K562 (cell line): ENCODE data around the gene TNIP1. TPM values are rescaled to one million over a fixed set of nuclear protein-coding genes. Genes with fewer than 3 reads are reported as not detected.

Experiments
- ATAC-seq: fragments of 200-7000 bp; cut with Tn5 transposase; 3 replicates; pipeline ENCODE4 v1.9.1; 2020; ENCODE audit warnings: moderate library complexity
- BruUV-seq: library from RNA; stranded (reverse); fragments of 400-500 nt; replicated peaks from 2 replicates; lab custom pipeline; 2021; lab: Mats Ljungman, UMichigan
- CTCF ChIA-PET: fragments of 300-600 bp; formaldehyde crosslinking; extraction: SDS; loops from one replicate; lab custom pipeline; 2021; ENCODE audit warnings: low intra/inter-chr PET ratio; lab: Yijun Ruan, JAX
- POLR2A ChIA-PET: fragments of 300-600, 350-650 bp; sonication (Branson Sonifier 250); formaldehyde crosslinking; extraction: SDS; loops from one replicate; lab custom pipeline; 2021; ENCODE audit warnings: antibody characterized with exemption, inconsistent platforms; lab: Yijun Ruan, JAX
- DNase-seq, 4 experiments: peaks; one replicate each; pipeline versions ENCODE4 v3.0.0 to v3.0.0-alpha.2; 2011 to 2018; ENCODE audit warnings: low spot score in 3 of 4, mixed read lengths in 3 of 4; ENCODE audit errors: extremely low read depth in 1 of 4
- FAIRE-seq: peaks from 2 replicates; lab custom pipeline; 2011; peaks lifted over from hg19 to GRCh38; lab: Jason Lieb, UNC
- H2AFZ ChIP-seq: 2 replicates; pipeline ENCODE4 v1.6.0; 2011; ENCODE audit warnings: low read depth, low read length, control low read depth, inconsistent platforms
- H3K27ac ChIP-seq: fragments of 200-600 bp; 3 replicates; pipeline ENCODE4 v1.8.0; 2011; ENCODE audit warnings: low read depth, mild to moderate bottlenecking, control low read depth, inconsistent platforms, low read length, moderate library complexity, mixed read lengths; ENCODE audit errors: extremely low read depth
- H3K27me3 ChIP-seq, 2 experiments: fragments of 300-600 bp in 1 of 2; 2 replicates in 1 of 2; 3 replicates in 1 of 2; pipeline versions ENCODE4 v1.6.0 to v1.8.0; 2011; ENCODE audit warnings: inconsistent platforms in 2 of 2, low read length in 2 of 2, mild to moderate bottlenecking in 1 of 2, mixed read lengths in 1 of 2, moderate library complexity in 1 of 2; ENCODE audit not compliant: control insufficient read depth in 2 of 2, insufficient read depth in 2 of 2
- H3K36me3 ChIP-seq: fragments of 300-600 bp; 3 replicates; pipeline ENCODE4 v1.8.0; 2011; ENCODE audit warnings: mild to moderate bottlenecking, low read length, inconsistent platforms; ENCODE audit not compliant: control insufficient read depth, insufficient read depth
- H3K4me1 ChIP-seq, 2 experiments: fragments of 200-600 bp in 1 of 2; replicated peaks in 1 of 2; 2 replicates in 1 of 2; 3 replicates in 1 of 2; pipeline versions ENCODE4 v1.5.1 to v1.8.0; 2011; ENCODE audit warnings: inconsistent platforms in 2 of 2, low read length in 2 of 2, mild to moderate bottlenecking in 1 of 2, mixed read lengths in 1 of 2, moderate library complexity in 1 of 2; ENCODE audit not compliant: control insufficient read depth in 2 of 2, insufficient read depth in 2 of 2
- H3K4me2 ChIP-seq: 2 replicates; pipeline ENCODE4 v1.6.1; 2011; ENCODE audit warnings: low read length, control low read depth, inconsistent platforms, mixed read lengths; ENCODE audit not compliant: insufficient read depth
- H3K4me3 ChIP-seq: fragments of 200-600 bp; sonication (generic), shearing (Covaris generic); 2 replicates; pipeline ENCODE4 v1.5.1; 2016; ENCODE audit warnings: control low read depth, inconsistent platforms
- H3K79me2 ChIP-seq: fragments of 200-600 bp; 3 replicates; pipeline ENCODE4 v1.8.0; 2011; ENCODE audit warnings: low read length, inconsistent platforms; ENCODE audit not compliant: control insufficient read depth, insufficient read depth
- H3K9ac ChIP-seq, 2 experiments: 2 replicates each; pipeline versions ENCODE4 v1.6.0 to v1.6.1; 2011; ENCODE audit warnings: low read depth in 2 of 2, low read length in 2 of 2, control low read depth in 1 of 2, inconsistent platforms in 1 of 2, mild to moderate bottlenecking in 1 of 2, mixed read lengths in 1 of 2; ENCODE audit not compliant: insufficient read depth in 1 of 2
- H3K9me1 ChIP-seq: one replicate; pipeline ENCODE4 v1.6.0; 2011; ENCODE audit warnings: inconsistent platforms, mild to moderate bottlenecking, low read length, moderate library complexity; ENCODE audit not compliant: control insufficient read depth, insufficient read depth
- H3K9me3 ChIP-seq: replicated peaks from 2 replicates; pipeline ENCODE4 v1.5.1; 2011; ENCODE audit warnings: low read depth, low read length, inconsistent platforms; ENCODE audit not compliant: control insufficient read depth, insufficient read depth
- H4K20me1 ChIP-seq: replicated peaks from 2 replicates; pipeline ENCODE4 v1.6.1; 2011; ENCODE audit warnings: low read length, inconsistent platforms, mixed read lengths; ENCODE audit not compliant: control insufficient read depth, insufficient read depth
- NKRF ChIP-seq: fragments of 450-650 bp; IDR thresholded peaks from 2 replicates; pipeline ENCODE4 v1.6.1; 2016; ENCODE audit warnings: borderline replicate concordance
- RCOR1 ChIP-seq, 2 experiments: IDR thresholded peaks; 2 replicates each; pipeline ENCODE4 v1.6.1; 2012; ENCODE audit warnings: low read depth in 2 of 2, low read length in 2 of 2, borderline replicate concordance in 1 of 2, improper control_type of control experiment in 1 of 2
- SRSF7 ChIP-seq: fragments of 200-400 bp; formaldehyde crosslinking; optimal IDR thresholded peaks from 2 replicates; pipeline ENCODE3; 2017; ENCODE audit warnings: mild to moderate bottlenecking, low read depth, low read length
- TEAD2 ChIP-seq: fragments of 450-650 bp; IDR thresholded peaks from 2 replicates; pipeline ENCODE4 v1.6.1; 2016; ENCODE audit warnings: missing genetic modification characterization, control low read depth, missing compliant biosample characterization
- ZNF780A ChIP-seq: fragments of 250-450 bp; sonication (Bioruptor Pico); IDR thresholded peaks from 2 replicates; pipeline ENCODE4 v1.5.0; 2021; ENCODE audit warnings: mild to moderate bottlenecking
- WGBS: fragments of 100-300 bp; shearing (Covaris generic); methylation state at CpG from one replicate; pipeline ENCODE4 v1.1.6; 2016; ENCODE audit warnings: low coverage, mixed read lengths; ENCODE audit not compliant: insufficient coverage; ENCODE audit errors: missing lambda C conversion rate; 5-methylcytosine and 5-hydroxymethylcytosine counted together
- in situ Hi-C: fragments of 300-500 bp; cut with MboI; formaldehyde crosslinking; loops from 4 replicates; pipeline ENCODE4 v1.15.0; 2018; ENCODE audit warnings: inconsistent platforms, mixed read lengths
- intact Hi-C: fragments of 100-400 bp; cut with micrococcal nuclease; formaldehyde crosslinking; loops from 2 replicates; pipeline ENCODE4 v1.14.2; 2022
- polyA plus RNA-seq, 8 experiments: library from polyadenylated mRNA; depleted of rRNA in 4 of 8; stranded (reverse) in 5 of 8; unstranded in 3 of 8; fragments of >200 nt; fragmentation: Nextera tagmentation in 2 of 8; fragmentation: Illumina TruSeq in 1 of 8; extraction: Ambion mirVana in 2 of 8; extraction: Trizol in 1 of 8; gene quantifications; 2 replicates each; pipeline versions ENCODE4 v1.2.1 to v1.2.3, GENCODE V29; 2011 to 2014; ENCODE audit warnings: inconsistent platforms in 1 of 8, missing spikeins in 1 of 8
- total RNA-seq, 7 experiments: library from RNA; depleted of rRNA in 6 of 7; stranded (reverse); fragments of >200 nt in 6 of 7; fragmentation: Illumina TruSeq in 2 of 7; extraction: Trizol in 2 of 7; gene quantifications; 2 replicates each; pipeline versions ENCODE4 v1.2.1 to v1.2.3, GENCODE V29; 2011 to 2021; ENCODE audit warnings: low replicate concordance in 1 of 7
- TF ChIP-seq, protein P1 (sequence below): sonication (generic); formaldehyde crosslinking; IDR thresholded peaks from 2 replicates; pipeline ENCODE4 v1.8.1; 2023; ENCODE audit warnings: mild to moderate bottlenecking, missing genetic modification reagents
- TF ChIP-seq, protein P2 (sequence below): fragments of 200-600 bp; sonication (generic); IDR thresholded peaks from one replicate; pipeline ENCODE4 v1.6.1; 2012; ENCODE audit warnings: mild to moderate bottlenecking, low read depth, low read length, inconsistent platforms

The TNIP1 gene
- total and polyA plus RNA-seq, 9 of the 15 experiments (the other 6 are each of a cell fraction or from before 2014, with no cell fraction given), result 0.46 to 41.0 (median 24.6) TPM

DNA sequence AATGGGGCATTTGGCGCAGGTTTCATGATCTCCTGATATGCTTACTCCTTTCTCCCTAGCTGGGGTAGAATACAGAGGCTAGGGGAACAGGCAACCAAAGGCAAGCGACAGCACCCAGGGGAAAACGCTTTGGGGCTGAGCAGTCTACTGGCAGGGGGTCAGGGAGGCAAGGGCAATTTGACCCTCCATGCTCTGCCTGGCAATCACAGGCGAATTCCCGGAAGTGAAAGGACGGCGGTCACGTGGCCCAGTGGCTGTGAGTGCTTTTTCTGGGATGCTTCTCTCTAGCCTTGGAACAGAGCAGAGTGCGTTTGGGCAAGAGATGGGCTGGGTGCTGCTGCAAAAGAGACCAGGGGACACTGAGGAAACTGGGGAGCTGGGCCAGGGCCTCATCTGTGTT lies 54.7 kb downstream of the TNIP1 start:
- intact Hi-C loops, result no loop called here
- POLR2A ChIA-PET, result interaction anchor here (2.9 kb wide), 1 partner anchor 10 kb away, joined by 11 read pairs; no protein-coding TSS in a partner anchor
- no TSS peak for BruUV-seq
- Histone ChIP-seq H3K4me2 (no peak overlapping the region), H3K9ac (no peak overlapping the region), H3K9me1 (no peaks in the 10 kb centered on the region), H3K9me3 (no peaks in the 10 kb centered on the region), H2AFZ (no peak overlapping the region), H3K36me3 (peaks cover 30% of the 10 kb centered on the region; the same call in 2 of the 3 replicates), H3K79me2 (no peaks in the 10 kb centered on the region), H3K4me1 (peaks cover 27 to 35% of the 10 kb centered on the region in 2 experiments), H4K20me1 (no peaks in the 10 kb centered on the region), H3K27me3 (no peaks in the 10 kb centered on the region), H3K4me3 (no peak overlapping the region), H3K27ac (no peak overlapping the region)
- in situ Hi-C loops, result no loop called here
- CTCF ChIA-PET, result no interaction called here
- FAIRE-seq, result no peak
- 71% methylated on average over 9 of the region's 9 CpGs for WGBS
- ATAC-seq, result no peak
- no peak for DNase-seq
- TF ChIP-seq TEAD2, result no peak
- TF ChIP-seq, protein P1, sequence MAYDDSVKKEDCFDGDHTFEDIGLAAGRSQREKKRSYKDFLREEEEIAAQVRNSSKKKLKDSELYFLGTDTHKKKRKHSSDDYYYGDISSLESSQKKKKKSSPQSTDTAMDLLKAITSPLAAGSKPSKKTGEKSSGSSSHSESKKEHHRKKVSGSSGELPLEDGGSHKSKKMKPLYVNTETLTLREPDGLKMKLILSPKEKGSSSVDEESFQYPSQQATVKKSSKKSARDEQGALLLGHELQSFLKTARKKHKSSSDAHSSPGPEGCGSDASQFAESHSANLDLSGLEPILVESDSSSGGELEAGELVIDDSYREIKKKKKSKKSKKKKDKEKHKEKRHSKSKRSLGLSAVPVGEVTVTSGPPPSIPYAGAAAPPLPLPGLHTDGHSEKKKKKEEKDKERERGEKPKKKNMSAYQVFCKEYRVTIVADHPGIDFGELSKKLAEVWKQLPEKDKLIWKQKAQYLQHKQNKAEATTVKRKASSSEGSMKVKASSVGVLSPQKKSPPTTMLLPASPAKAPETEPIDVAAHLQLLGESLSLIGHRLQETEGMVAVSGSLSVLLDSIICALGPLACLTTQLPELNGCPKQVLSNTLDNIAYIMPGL (CRISPR knock-in tag), result no peak
- no peak for TF ChIP-seq ZNF780A (CRISPR knock-in tag)
- TF ChIP-seq SRSF7, result no peak
- no peak for TF ChIP-seq NKRF
- TF ChIP-seq, protein P2, sequence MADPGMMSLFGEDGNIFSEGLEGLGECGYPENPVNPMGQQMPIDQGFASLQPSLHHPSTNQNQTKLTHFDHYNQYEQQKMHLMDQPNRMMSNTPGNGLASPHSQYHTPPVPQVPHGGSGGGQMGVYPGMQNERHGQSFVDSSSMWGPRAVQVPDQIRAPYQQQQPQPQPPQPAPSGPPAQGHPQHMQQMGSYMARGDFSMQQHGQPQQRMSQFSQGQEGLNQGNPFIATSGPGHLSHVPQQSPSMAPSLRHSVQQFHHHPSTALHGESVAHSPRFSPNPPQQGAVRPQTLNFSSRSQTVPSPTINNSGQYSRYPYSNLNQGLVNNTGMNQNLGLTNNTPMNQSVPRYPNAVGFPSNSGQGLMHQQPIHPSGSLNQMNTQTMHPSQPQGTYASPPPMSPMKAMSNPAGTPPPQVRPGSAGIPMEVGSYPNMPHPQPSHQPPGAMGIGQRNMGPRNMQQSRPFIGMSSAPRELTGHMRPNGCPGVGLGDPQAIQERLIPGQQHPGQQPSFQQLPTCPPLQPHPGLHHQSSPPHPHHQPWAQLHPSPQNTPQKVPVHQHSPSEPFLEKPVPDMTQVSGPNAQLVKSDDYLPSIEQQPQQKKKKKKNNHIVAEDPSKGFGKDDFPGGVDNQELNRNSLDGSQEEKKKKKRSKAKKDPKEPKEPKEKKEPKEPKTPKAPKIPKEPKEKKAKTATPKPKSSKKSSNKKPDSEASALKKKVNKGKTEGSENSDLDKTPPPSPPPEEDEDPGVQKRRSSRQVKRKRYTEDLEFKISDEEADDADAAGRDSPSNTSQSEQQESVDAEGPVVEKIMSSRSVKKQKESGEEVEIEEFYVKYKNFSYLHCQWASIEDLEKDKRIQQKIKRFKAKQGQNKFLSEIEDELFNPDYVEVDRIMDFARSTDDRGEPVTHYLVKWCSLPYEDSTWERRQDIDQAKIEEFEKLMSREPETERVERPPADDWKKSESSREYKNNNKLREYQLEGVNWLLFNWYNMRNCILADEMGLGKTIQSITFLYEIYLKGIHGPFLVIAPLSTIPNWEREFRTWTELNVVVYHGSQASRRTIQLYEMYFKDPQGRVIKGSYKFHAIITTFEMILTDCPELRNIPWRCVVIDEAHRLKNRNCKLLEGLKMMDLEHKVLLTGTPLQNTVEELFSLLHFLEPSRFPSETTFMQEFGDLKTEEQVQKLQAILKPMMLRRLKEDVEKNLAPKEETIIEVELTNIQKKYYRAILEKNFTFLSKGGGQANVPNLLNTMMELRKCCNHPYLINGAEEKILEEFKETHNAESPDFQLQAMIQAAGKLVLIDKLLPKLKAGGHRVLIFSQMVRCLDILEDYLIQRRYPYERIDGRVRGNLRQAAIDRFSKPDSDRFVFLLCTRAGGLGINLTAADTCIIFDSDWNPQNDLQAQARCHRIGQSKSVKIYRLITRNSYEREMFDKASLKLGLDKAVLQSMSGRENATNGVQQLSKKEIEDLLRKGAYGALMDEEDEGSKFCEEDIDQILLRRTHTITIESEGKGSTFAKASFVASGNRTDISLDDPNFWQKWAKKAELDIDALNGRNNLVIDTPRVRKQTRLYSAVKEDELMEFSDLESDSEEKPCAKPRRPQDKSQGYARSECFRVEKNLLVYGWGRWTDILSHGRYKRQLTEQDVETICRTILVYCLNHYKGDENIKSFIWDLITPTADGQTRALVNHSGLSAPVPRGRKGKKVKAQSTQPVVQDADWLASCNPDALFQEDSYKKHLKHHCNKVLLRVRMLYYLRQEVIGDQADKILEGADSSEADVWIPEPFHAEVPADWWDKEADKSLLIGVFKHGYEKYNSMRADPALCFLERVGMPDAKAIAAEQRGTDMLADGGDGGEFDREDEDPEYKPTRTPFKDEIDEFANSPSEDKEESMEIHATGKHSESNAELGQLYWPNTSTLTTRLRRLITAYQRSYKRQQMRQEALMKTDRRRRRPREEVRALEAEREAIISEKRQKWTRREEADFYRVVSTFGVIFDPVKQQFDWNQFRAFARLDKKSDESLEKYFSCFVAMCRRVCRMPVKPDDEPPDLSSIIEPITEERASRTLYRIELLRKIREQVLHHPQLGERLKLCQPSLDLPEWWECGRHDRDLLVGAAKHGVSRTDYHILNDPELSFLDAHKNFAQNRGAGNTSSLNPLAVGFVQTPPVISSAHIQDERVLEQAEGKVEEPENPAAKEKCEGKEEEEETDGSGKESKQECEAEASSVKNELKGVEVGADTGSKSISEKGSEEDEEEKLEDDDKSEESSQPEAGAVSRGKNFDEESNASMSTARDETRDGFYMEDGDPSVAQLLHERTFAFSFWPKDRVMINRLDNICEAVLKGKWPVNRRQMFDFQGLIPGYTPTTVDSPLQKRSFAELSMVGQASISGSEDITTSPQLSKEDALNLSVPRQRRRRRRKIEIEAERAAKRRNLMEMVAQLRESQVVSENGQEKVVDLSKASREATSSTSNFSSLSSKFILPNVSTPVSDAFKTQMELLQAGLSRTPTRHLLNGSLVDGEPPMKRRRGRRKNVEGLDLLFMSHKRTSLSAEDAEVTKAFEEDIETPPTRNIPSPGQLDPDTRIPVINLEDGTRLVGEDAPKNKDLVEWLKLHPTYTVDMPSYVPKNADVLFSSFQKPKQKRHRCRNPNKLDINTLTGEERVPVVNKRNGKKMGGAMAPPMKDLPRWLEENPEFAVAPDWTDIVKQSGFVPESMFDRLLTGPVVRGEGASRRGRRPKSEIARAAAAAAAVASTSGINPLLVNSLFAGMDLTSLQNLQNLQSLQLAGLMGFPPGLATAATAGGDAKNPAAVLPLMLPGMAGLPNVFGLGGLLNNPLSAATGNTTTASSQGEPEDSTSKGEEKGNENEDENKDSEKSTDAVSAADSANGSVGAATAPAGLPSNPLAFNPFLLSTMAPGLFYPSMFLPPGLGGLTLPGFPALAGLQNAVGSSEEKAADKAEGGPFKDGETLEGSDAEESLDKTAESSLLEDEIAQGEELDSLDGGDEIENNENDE, result no peak
- no peak for TF ChIP-seq RCOR1 (IDR thresholded peaks at IDR 0.05; ENCODE audit: borderline replicate concordance in 1 of 2, low read depth in 2 of 2, low read length in 2 of 2)
